Measurements from ENCODE around the gene PLCZ1.

- TF ChIP-seq, protein P1, sequence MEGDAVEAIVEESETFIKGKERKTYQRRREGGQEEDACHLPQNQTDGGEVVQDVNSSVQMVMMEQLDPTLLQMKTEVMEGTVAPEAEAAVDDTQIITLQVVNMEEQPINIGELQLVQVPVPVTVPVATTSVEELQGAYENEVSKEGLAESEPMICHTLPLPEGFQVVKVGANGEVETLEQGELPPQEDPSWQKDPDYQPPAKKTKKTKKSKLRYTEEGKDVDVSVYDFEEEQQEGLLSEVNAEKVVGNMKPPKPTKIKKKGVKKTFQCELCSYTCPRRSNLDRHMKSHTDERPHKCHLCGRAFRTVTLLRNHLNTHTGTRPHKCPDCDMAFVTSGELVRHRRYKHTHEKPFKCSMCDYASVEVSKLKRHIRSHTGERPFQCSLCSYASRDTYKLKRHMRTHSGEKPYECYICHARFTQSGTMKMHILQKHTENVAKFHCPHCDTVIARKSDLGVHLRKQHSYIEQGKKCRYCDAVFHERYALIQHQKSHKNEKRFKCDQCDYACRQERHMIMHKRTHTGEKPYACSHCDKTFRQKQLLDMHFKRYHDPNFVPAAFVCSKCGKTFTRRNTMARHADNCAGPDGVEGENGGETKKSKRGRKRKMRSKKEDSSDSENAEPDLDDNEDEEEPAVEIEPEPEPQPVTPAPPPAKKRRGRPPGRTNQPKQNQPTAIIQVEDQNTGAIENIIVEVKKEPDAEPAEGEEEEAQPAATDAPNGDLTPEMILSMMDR (IDR thresholded peaks at IDR 0.05; ENCODE audit: borderline replicate concordance, extremely low read depth, low read length, poor library complexity, severe bottlenecking), result no peak
- no peak for TF ChIP-seq EZH2 (IDR thresholded peaks at IDR 0.05; ENCODE audit: borderline replicate concordance, low read depth, low read length, severe bottlenecking)
Measured at GRCh38 chr12:18754124-18754707, 16.4 kb upstream of the PLCZ1 start.

All from DND-41 (cell line).